ENCODE measurements around the gene DAD1. TPM values are rescaled to one million over a fixed set of nuclear protein-coding genes. Genes with fewer than 3 reads are reported as not detected.
"Not testable (repeated sequence)": the region's sequence is repeated elsewhere in the genome, so short reads cannot be mapped to it uniquely, and the experiment has no call there.

The DAD1 gene
- total RNA-seq, 2 donors from 2014 or later, result 147 to 221 TPM

DNA sequence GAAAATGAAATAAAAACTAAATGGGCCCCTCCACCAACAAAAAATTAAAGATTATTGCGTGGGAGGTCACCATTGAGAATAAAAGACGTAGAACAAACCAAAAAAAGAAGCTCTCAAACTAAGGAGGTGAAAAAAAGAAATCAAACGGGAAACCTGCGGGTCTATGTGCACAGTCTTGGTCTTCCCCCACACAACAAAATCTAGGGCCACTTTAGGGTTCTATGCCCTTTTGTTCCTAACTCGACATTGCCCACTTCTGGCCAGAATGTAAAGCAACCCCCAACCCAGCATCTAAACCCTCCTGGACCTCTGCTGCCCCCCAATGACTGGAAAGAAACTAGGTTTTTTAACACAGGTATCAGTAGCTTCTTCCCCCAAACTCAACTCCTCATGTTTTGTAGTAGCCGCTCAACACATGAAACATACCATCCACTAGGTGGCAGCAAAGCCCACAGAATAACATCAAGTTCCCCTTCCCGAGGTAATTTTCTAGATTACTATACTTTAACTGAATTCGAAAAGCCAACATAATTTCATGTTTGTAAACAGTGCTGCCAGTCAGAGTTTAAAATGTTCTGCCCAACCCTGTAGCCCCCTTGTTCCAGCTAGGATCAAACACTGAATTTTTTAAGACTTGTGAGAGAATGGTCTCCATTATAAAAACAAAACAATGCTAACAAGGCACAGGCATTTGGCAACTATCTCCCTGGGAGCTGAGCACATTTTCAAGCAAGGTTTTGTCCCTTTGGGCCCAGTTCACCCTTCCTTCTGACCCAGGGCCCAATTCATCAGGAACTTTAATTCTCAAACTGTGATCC lies 18.7 kb downstream of the DAD1 start:
- ATAC-seq (peak; percentile 93 to 95), DNase-seq (ENCODE audit: low spot score) (peak; percentile 85)
- Mint-ChIP-seq H3K4me1 (ENCODE audit: low read depth in 2 of 2) (peaks cover 48 to 55% of the 10 kb centered on the region in 2 donors), H3K27me3 (no peaks in the 10 kb centered on the region), H3K9me3 (no peaks in the 10 kb centered on the region), H3K27ac (peak overlapping the region; percentile 98 to 100), H3K4me3 (peak overlapping the region; percentile 65), H3K36me3 (peaks cover 18% of the 10 kb centered on the region)

DNA sequence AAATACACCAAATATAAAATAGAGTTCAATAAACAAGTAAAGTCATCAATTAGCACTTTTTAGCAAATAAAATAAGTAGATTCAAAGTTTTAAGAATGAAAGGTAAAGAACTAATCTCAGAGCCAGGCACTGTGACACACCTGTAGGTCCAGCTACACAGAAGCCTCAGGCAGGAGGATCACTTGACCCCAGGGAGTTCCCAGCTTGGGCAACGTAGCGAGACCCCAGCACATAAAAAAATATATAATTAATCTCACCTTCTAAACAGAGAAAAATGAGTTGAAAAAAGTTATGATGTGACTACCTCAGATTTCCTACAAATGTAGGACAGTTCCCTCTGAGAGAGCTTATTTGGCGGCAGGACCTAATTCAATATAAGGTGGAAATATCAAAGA lies 19.3 kb downstream of the DAD1 start:
- ATAC-seq, result peak in 1 of 2 donors; percentile 1
- Mint-ChIP-seq H3K4me3 (peak overlapping the region; percentile 65), H3K9me3 (no peaks in the 10 kb centered on the region), H3K27ac (peak overlapping the region; percentile 98 to 100), H3K4me1 (ENCODE audit: low read depth in 2 of 2) (peaks cover 54 to 61% of the 10 kb centered on the region in 2 donors), H3K27me3 (no peaks in the 10 kb centered on the region), H3K36me3 (peaks cover 22% of the 10 kb centered on the region)
- no peak for DNase-seq (ENCODE audit: low spot score)

DNA sequence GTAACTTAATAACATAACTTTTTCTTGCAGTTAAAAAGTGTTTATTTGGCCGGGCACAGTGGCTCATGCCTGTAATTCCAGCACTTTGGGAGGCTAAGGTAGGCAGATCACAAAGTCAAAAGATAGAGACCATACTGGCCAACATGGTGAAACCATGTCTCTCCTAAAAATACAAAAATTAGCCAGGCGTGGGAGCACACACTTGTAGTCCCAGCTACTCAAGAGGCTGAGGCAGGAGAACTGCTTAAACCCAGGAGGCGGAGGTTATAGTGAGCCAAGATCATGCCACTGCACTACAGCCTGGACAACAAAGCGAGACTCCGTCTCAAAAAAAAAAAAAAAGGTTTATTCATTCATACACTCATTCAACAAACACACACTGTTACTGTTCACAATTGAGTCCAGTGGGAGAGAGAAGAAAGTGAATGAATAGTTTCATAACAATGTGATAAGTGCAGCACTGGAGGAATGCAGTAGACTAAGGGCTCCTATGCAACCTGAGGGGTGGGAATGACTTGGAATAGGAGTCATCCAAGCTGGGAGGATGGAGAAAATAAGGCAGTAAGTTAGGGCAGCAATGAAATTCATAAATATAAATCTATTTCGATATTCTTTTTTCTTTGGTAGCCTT lies 19.8 kb downstream of the DAD1 start:
- DNase-seq (ENCODE audit: low spot score) (no peak), ATAC-seq (no peak)
- H3K36me3 Mint-ChIP-seq, result peaks cover 22% of the 10 kb centered on the region
- H3K9me3 Mint-ChIP-seq, result no peaks in the 10 kb centered on the region
- H3K4me3 Mint-ChIP-seq, result peak overlapping the region; percentile 65
- peaks cover 59 to 64% of the 10 kb centered on the region in 2 donors for H3K4me1 Mint-ChIP-seq (ENCODE audit: low read depth in 2 of 2)
- peak overlapping the region; percentile 98 to 100 for H3K27ac Mint-ChIP-seq
- H3K27me3 Mint-ChIP-seq, result no peaks in the 10 kb centered on the region

DNA sequence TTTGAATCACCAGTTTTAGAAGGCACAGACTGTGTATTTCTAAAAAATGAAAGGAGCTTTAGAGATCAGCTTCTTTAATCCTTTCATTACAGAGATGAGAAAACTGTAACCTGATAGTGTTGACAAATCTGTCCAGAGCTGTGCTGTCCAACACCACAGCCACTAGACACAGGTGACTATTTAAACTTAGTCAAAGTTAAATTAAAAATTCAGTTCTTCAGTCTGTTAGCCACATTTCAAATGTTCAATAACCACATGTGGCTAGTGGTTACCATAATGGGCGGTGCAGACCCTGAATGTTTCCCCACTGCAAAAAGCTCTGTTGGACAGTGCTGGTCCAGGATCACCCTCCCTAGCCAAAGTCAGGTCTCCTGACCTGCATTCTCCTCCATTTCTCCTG lies 21.6 kb downstream of the DAD1 start:
- H3K27me3 Mint-ChIP-seq, result no peaks in the 10 kb centered on the region
- ATAC-seq (peak in 1 of 2 donors; percentile 22), DNase-seq (ENCODE audit: low spot score) (no peak)
- H3K36me3 Mint-ChIP-seq, result peaks cover 11% of the 10 kb centered on the region
- H3K4me3 Mint-ChIP-seq, result peak overlapping the region; percentile 65
- H3K4me1 Mint-ChIP-seq (ENCODE audit: low read depth in 2 of 2), result peaks cover 70 to 72% of the 10 kb centered on the region in 2 donors
- no peaks in the 10 kb centered on the region for H3K9me3 Mint-ChIP-seq
- peak overlapping the region; percentile 98 to 100 for H3K27ac Mint-ChIP-seq

DNA sequence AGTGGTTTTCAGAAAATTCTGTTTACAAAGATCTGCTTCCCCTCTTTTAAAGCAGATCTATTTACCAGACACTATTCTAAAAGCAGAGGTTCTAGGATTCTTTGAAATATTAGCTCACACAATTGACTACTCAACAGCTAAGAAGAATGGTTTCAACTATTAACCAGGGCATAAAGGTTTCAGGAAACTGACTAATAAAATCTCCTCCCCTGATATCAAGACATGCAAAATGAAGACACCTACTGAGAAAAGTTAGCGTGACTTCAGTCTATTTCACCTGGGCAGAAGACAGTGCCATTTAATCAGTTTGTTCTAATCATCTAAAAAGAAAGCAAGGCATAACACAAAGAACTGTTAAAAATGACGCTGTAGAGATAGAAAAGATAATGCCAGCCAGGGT lies 22.2 kb downstream of the DAD1 start:
- Mint-ChIP-seq H3K4me3 (peak overlapping the region; percentile 65), H3K9me3 (no peaks in the 10 kb centered on the region), H3K36me3 (peaks cover 11% of the 10 kb centered on the region), H3K27ac (peak overlapping the region; percentile 98 to 100), H3K27me3 (no peaks in the 10 kb centered on the region), H3K4me1 (ENCODE audit: low read depth in 2 of 2) (peaks cover 72 to 77% of the 10 kb centered on the region in 2 donors)
- ATAC-seq (no peak), DNase-seq (ENCODE audit: low spot score) (no peak)

DNA sequence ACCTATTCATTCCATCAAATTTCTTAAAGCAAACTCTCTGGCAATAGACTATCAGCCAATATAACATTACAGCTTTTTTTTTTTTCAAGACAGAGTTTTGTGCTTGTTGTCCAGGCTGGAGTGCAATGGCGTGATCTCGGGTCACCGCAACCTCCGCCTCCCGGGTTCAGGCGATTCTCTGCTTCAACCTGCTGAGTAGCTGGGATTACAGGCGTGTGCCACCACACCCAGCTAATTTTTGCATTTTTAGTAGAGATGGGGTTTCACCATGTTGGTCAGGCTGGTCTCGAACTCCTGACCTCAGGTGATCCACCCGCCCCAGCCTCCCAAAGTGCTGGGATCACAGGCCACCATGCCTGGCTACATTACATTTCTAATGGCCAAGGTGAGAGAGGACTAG lies 22.8 kb downstream of the DAD1 start:
- H3K9me3 Mint-ChIP-seq; ATAC-seq; H3K27me3 Mint-ChIP-seq; DNase-seq (ENCODE audit: low spot score): not testable (repeated sequence)
- Mint-ChIP-seq H3K4me3 (peak overlapping the region; percentile 85), H3K4me1 (ENCODE audit: low read depth in 2 of 2) (peaks cover 78 to 83% of the 10 kb centered on the region in 2 donors), H3K27ac (peak overlapping the region; percentile 98 to 100), H3K36me3 (peaks cover 11% of the 10 kb centered on the region)

DNA sequence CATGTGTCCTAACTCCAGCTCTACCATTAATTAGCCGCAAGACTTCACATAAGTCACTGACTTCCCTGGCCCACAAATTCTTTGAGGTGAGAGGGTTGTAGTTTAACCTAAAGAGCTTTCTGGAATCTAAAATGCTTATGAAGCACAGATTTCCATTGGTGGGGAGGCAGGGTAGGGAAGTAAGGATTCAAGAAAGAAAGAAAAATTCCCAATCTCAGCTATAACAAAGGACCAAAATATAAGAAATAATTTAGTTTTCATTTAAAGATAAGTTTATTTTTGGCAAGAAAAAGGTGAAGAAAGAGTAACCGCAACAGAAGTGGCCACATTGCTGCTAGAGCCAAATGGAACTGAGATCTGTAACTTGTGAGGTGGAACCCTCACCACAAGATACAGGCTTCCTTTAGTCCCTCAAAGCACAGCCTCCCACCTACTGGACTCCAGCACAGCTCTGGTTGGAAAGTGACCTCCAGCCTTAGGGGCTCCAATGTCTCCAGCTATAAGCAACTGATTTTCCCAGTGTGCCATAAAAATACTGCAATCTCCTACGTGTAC lies 23.6 kb downstream of the DAD1 start:
- Mint-ChIP-seq H3K4me1 (ENCODE audit: low read depth in 2 of 2) (peaks cover 83 to 90% of the 10 kb centered on the region in 2 donors), H3K36me3 (peaks cover 11% of the 10 kb centered on the region), H3K9me3 (no peaks in the 10 kb centered on the region), H3K27ac (peak overlapping the region; percentile 98 to 100), H3K27me3 (no peaks in the 10 kb centered on the region), H3K4me3 (peak overlapping the region; percentile 85)
- DNase-seq (ENCODE audit: low spot score) (no peak), ATAC-seq (peak in 1 of 2 donors; percentile 31)

DNA sequence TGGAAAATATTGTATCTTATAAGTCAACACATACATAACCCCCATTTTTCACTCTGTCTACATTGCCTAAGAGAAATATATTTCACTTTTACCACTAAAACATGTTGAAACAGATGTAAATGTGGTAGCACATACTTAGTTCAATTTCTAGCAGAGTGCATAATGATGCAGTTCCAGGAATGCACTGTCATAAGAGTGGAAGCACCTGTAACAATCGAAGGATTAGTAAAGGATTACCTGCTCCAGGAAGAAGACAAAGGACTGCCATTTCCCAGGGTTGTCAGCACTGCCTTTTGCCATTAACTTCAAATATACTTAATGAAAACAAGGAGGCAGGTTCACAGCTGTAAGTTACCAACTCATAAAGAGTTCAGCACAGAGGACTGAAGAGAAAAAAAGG lies 24.6 kb downstream of the DAD1 start:
- DNase-seq (ENCODE audit: low spot score) (no peak), ATAC-seq (no peak)
- peaks cover 83 to 88% of the 10 kb centered on the region in 2 donors for H3K4me1 Mint-ChIP-seq (ENCODE audit: low read depth in 2 of 2)
- H3K36me3 Mint-ChIP-seq, result peaks cover 11% of the 10 kb centered on the region
- H3K9me3 Mint-ChIP-seq, result no peaks in the 10 kb centered on the region
- peak overlapping the region; percentile 98 to 100 for H3K27ac Mint-ChIP-seq
- H3K4me3 Mint-ChIP-seq, result peak overlapping the region; percentile 85
- no peaks in the 10 kb centered on the region for H3K27me3 Mint-ChIP-seq

DNA sequence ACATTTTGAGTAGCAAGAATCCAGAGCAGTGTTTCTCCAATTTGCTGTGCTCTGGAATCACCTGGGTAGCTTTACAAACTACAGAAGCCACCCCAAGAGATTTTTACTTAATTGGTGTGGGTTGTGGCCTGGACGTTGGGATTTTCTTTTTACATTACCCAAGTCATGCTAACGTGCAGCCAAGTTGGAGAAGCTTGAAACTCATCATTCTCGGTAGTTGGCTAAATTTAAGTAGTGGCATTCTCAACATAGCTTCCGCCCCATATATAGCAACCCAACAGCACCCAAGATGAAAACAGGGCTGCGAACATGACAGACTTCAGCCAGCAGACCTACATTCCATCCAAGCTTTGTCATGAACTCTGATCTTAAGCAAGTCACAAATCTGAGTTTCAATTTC lies 25.0 kb downstream of the DAD1 start:
- no peak for ATAC-seq

DNA sequence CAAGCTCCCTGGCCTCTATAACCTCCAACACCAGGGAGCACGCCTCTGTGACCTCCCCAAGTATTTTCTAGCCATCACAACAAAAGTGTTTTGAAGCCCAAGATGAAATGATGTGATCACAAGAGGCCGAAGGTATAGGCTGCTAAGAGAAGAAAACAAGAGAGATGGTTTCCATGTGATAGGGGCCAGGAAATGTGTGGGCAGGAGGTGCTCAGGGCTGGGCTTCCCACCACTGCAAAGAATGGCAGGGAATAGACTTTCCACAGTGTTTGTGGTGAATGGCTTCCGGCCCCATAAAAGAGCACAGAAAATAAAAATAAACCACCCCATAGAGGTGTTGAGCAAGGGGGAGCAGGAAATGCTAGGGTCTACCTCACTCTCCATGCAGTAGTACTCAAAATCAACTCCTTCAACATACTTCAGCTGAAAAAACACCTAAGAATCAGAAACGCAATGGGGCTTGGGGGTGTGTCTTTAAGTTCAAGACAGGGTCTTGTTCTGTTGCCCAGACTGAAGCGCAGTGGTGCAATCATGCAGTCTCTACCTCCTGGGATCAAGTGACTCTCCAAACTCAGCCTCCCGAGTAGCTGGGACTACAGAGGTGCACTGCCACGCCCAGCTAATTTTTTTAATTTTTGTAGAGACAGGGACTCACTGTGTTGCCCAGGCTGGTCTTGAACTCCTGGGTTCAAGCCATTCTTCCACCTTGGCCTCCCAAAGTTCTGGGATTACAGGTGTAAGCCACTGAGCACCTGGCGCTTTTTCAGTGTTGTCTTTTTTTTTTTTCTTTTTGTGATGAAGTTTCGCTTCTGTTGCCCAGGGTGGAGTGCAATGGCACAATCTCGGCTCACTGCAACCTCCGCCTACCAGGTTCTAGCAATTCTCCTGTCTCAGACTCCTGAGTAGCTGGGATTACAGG lies 27.1 kb downstream of the DAD1 start:
- DNase-seq (ENCODE audit: low spot score), result peak; percentile 78
- peak; percentile 53 to 63 for ATAC-seq
- Mint-ChIP-seq H3K36me3 (peaks cover 11% of the 10 kb centered on the region), H3K4me1 (ENCODE audit: low read depth in 2 of 2) (peaks cover 83 to 88% of the 10 kb centered on the region in 2 donors), H3K27me3 (no peaks in the 10 kb centered on the region), H3K4me3 (peak overlapping the region; percentile 85), H3K27ac (peak overlapping the region; percentile 98 to 100), H3K9me3 (no peaks in the 10 kb centered on the region)

More for the DNA sequence above, 25.0 kb downstream of the DAD1 start:
- peaks cover 11% of the 10 kb centered on the region for H3K36me3 Mint-ChIP-seq
- DNase-seq (ENCODE audit: low spot score), result no peak
- H3K27ac Mint-ChIP-seq, result peak overlapping the region; percentile 98 to 100
- peaks cover 83 to 88% of the 10 kb centered on the region in 2 donors for H3K4me1 Mint-ChIP-seq (ENCODE audit: low read depth in 2 of 2)
- H3K9me3 Mint-ChIP-seq, result no peaks in the 10 kb centered on the region
- H3K27me3 Mint-ChIP-seq, result no peaks in the 10 kb centered on the region
- H3K4me3 Mint-ChIP-seq, result peak overlapping the region; percentile 85

DNA sequence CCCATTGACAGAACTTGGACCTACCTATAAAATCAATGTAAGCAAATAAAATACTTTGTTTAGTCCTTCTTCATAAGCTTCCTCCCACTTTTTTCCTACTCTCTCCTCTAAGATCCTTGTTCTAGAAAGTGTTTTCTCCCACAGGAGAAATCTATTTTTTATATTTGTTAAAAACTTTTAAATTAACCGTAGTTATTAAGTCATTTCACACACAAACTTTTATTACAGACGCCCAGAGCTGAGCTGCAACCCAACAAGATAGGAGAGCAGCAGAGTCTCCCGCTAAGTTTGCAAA lies 27.7 kb downstream of the DAD1 start:
- peak overlapping the region; percentile 98 to 100 for H3K27ac Mint-ChIP-seq
- ATAC-seq, result no peak

DNA sequence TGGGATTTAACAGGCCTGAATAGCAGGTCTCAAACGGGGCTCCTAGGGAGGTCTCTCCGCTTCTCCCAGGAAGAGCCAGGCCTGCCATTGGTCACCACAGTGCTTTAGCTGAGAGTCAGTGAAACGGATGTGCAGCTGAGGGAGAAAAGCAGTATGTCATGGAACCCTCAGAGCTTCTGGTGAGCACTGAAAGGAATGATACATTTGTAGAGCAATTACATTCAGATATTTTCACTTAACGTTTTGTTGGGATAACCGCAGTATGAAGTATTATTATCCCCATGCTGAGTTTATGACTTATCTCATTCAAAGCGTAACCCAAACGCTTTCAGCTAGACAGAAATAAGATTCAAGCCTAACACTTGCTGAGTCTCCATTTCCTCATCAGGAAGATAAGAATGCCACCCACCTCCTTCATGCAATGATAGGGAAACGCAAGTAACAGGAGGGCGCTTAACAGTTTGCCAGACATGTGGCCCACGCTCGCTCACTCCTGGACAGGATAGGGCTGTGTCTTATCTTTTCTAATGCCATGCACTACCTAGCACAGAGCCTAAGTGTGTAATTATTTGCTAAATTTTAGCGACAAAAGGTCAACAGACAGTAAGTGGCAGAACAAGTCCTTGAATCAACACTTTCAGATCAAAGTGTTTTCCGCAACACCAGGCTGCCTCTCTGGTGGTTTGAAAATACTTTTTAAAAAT lies 28.2 kb downstream of the DAD1 start:
- Mint-ChIP-seq H3K4me3 (peak overlapping the region; percentile 85), H3K4me1 (ENCODE audit: low read depth in 2 of 2) (peaks cover 84 to 90% of the 10 kb centered on the region in 2 donors), H3K27me3 (no peaks in the 10 kb centered on the region), H3K36me3 (peaks cover 11% of the 10 kb centered on the region), H3K9me3 (no peaks in the 10 kb centered on the region), H3K27ac (peak overlapping the region; percentile 98 to 100)
- no peak for DNase-seq (ENCODE audit: low spot score)
- ATAC-seq, result no peak

More for the DNA sequence above, 27.7 kb downstream of the DAD1 start:
- DNase-seq (ENCODE audit: low spot score), result no peak
- Mint-ChIP-seq H3K27me3 (no peaks in the 10 kb centered on the region), H3K9me3 (no peaks in the 10 kb centered on the region), H3K4me3 (peak overlapping the region; percentile 85), H3K4me1 (ENCODE audit: low read depth in 2 of 2) (peaks cover 84 to 89% of the 10 kb centered on the region in 2 donors), H3K36me3 (peaks cover 11% of the 10 kb centered on the region)

DNA sequence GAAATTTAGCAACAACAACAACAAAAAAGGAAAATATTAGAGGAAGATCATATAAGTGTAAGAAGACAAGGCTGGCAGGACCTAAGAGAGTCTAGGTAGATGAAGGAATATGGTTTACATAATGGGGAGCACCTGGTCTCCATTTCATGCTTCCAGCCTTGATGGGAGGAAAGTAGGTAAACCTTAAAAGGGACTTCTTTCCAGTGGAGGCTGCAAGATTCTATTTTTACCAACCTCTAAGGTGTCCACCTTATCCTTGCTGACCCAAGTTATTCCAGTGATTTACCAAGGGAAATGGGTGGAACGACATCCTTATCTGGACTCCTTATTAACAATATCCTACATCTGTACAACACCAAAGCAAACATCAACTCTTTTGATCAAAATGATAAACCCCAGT lies 30.0 kb downstream of the DAD1 start:
- H3K4me1 Mint-ChIP-seq (ENCODE audit: low read depth in 2 of 2), result peaks cover 82 to 84% of the 10 kb centered on the region in 2 donors

More for the DNA sequence above, 30.0 kb downstream of the DAD1 start:
- Mint-ChIP-seq H3K9me3 (no peaks in the 10 kb centered on the region), H3K27ac (peak overlapping the region; percentile 98 to 100), H3K27me3 (no peaks in the 10 kb centered on the region), H3K4me3 (peak overlapping the region; percentile 74), H3K36me3 (no peaks in the 10 kb centered on the region)
- ATAC-seq, result no peak
- no peak for DNase-seq (ENCODE audit: low spot score)

All from natural killer cell treated with Interleukin-12 subunit alpha and Interleukin-12 subunit beta and Interleukin-15 and Interleukin-18, amount 100 ng/mL, for 72 hours (primary cell).